Spleen (tissue), 11 donors: ENCODE results near the gene ALX4. TPM values are rescaled to one million over a fixed set of nuclear protein-coding genes. Genes with fewer than 3 reads are reported as not detected.

ENCODE experiments used
- DNase-seq: peaks from one replicate; pipeline ENCODE4 v3.0.0-alpha.2; 2020
- H3K27ac ChIP-seq, 8 donors: fragments of 200-600 bp; sonication (generic) in 7 of 8; 1 replicate in 4 of 8; 2 replicates in 4 of 8; pipeline versions ENCODE4 v1.5.0 to v1.8.0; 2016 to 2021; ENCODE audit warnings: inconsistent platforms in 4 of 8, mild to moderate bottlenecking in 4 of 8, moderate library complexity in 1 of 8
- H3K27me3 ChIP-seq, 7 donors: fragments of 200-600 bp; sonication (generic) in 6 of 7; replicated peaks in 1 of 7; 1 replicate in 4 of 7; 2 replicates in 3 of 7; pipeline versions ENCODE4 v1.5.0 to v1.8.0; 2016 to 2021; ENCODE audit warnings: inconsistent platforms in 3 of 7, mild to moderate bottlenecking in 1 of 7
- H3K36me3 ChIP-seq, 6 donors: fragments of 200-600 bp; sonication (generic) in 5 of 6; 1 replicate in 4 of 6; 2 replicates in 2 of 6; pipeline versions ENCODE4 v1.5.0 to v1.8.0; 2016 to 2021; ENCODE audit warnings: inconsistent platforms in 2 of 6
- H3K4me1 ChIP-seq, 6 donors: fragments of 200-600 bp; sonication (generic) in 5 of 6; 1 replicate in 3 of 6; 2 replicates in 3 of 6; pipeline versions ENCODE4 v1.5.0 to v1.8.0; 2016 to 2021; ENCODE audit warnings: inconsistent platforms in 3 of 6
- H3K4me3 ChIP-seq, 8 donors: fragments of 200-600 bp; sonication (generic) in 7 of 8; 1 replicate in 4 of 8; 2 replicates in 4 of 8; pipeline versions ENCODE4 v1.5.0 to v1.8.0; 2016 to 2021; ENCODE audit warnings: inconsistent platforms in 4 of 8, mild to moderate bottlenecking in 4 of 8, moderate library complexity in 2 of 8
- H3K9me3 ChIP-seq, 8 donors: fragments of 200-600 bp; sonication (generic) in 7 of 8; 1 replicate in 4 of 8; 2 replicates in 4 of 8; pipeline versions ENCODE4 v1.5.0 to v1.8.0; 2016 to 2021; ENCODE audit warnings: inconsistent platforms in 4 of 8
- POLR2A ChIP-seq, 3 donors: fragments of 450-650 bp; IDR thresholded peaks; one replicate each; pipeline ENCODE4 v1.5.1; 2017; ENCODE audit warnings: antibody characterized with exemption in 3 of 3, mild to moderate bottlenecking in 1 of 3
- POLR2AphosphoS5 ChIP-seq, 3 donors: sonication (generic); formaldehyde crosslinking; IDR thresholded peaks; one replicate each; pipeline ENCODE4 v1.5.1; 2017; ENCODE audit warnings: antibody characterized with exemption in 3 of 3
- WGBS, 5 donors: extraction: QIAGEN DNeasy Blood & Tissue Kit in 3 of 5; methylation state at CpG; one replicate each; pipeline versions ENCODE4 v1.1.5 to v1.1.7; 2013 to 2018; 5-methylcytosine and 5-hydroxymethylcytosine counted together
- intact Hi-C: fragments of 100-400 bp; cut with DNase I; formaldehyde crosslinking; loops from one replicate; pipeline ENCODE4 v1.15.0; 2023; ENCODE audit warnings: low total_unique reads
- polyA plus RNA-seq, 3 donors: library from polyadenylated mRNA; stranded (reverse); fragments of 200-250 nt; gene quantifications; one replicate each; pipeline ENCODE4 v1.2.1, GENCODE V29; 2013
- total RNA-seq, 7 donors: library from RNA; depleted of rRNA in 3 of 7; stranded (reverse); fragments of >200 nt in 3 of 7; fragmentation: NEBNext Ultra II Directional in 4 of 7; extraction: Animal tissue kit (Norgen Biotek cat#: 25700) in 4 of 7; gene quantifications; one replicate each; pipeline versions ENCODE4 v1.1.0 to v1.2.1, GENCODE V29; 2016 to 2021
- TF ChIP-seq, protein P1 (sequence below), 11 experiments: fragments of 200-600 bp in 7 of 11; fragments of 450-650 bp in 4 of 11; sonication (generic) in 4 of 11; IDR thresholded peaks in 8 of 11; conservative IDR thresholded peaks in 3 of 11; 1 replicate in 7 of 11; 2 replicates in 4 of 11; pipeline versions ENCODE4 v1.4.0 to v1.8.0; 2016 to 2021; ENCODE audit warnings: antibody characterized with exemption in 11 of 11, inconsistent platforms in 4 of 11, mild to moderate bottlenecking in 1 of 11
- donor health status: healthy with polysubstance abuse.
- donor health status: DM: no; HTN: no; CAD: no; lungs with moderate emphysema.
- donor health status: DM: no; HTN: no; CAD: no.
- donor health status: Bipolar disorder and iron deficiency.
- donor health status: healthy.
- donor health status: DM: no; HTN: no; CAD: no.
- donor health status: DM: yes; HTN: yes; CAD: no.

Gene ALX4
- total and polyA plus RNA-seq, 10 donors: 0.11 TPM; not detected in 9

DNA sequence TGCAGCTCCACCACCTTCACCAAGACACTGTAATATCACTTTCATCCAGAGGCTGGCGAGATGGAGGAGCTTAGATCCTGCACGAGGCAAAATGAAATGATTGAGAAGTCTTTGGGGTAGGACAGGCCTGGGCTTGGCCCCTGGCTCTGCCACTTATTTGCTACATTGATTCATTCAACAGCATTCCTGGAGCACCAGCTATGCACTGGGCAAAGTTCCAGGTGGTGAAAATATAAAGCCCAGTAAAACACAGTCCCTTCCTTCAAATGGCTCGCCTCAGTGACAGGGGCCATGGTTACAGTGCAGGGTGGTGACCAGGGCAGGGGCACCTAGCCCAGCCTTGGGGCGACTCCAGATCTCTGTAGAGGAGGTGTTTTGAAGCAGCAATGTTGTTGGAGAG lies 19.7 kb downstream of the ALX4 start:
- no peaks in the 10 kb centered on the region for H3K36me3 ChIP-seq
- H3K27ac ChIP-seq: no peak overlapping the region
- 68 to 90% (median 79%) methylated on average over 4 of the region's 4 CpGs for WGBS, 5 donors
- H3K27me3 ChIP-seq: peaks cover 0 to 40% (median 0%) of the 10 kb centered on the region in 7 donors
- no peak overlapping the region for H3K4me3 ChIP-seq
- no peaks in the 10 kb centered on the region for H3K4me1 ChIP-seq
- H3K9me3 ChIP-seq: no peaks in the 10 kb centered on the region
- TF ChIP-seq POLR2AphosphoS5 (IDR thresholded peaks at IDR 0.05): no peak
- no peak for TF ChIP-seq POLR2A (IDR thresholded peaks at IDR 0.05)
- TF ChIP-seq, protein P1, sequence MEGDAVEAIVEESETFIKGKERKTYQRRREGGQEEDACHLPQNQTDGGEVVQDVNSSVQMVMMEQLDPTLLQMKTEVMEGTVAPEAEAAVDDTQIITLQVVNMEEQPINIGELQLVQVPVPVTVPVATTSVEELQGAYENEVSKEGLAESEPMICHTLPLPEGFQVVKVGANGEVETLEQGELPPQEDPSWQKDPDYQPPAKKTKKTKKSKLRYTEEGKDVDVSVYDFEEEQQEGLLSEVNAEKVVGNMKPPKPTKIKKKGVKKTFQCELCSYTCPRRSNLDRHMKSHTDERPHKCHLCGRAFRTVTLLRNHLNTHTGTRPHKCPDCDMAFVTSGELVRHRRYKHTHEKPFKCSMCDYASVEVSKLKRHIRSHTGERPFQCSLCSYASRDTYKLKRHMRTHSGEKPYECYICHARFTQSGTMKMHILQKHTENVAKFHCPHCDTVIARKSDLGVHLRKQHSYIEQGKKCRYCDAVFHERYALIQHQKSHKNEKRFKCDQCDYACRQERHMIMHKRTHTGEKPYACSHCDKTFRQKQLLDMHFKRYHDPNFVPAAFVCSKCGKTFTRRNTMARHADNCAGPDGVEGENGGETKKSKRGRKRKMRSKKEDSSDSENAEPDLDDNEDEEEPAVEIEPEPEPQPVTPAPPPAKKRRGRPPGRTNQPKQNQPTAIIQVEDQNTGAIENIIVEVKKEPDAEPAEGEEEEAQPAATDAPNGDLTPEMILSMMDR (IDR thresholded peaks at IDR 0.05 in 8 of 11, conservative IDR thresholded peaks at IDR 0.05 in 3 of 11): no peak
- intact Hi-C loops: no loop called here
- DNase-seq: no peak

DNA sequence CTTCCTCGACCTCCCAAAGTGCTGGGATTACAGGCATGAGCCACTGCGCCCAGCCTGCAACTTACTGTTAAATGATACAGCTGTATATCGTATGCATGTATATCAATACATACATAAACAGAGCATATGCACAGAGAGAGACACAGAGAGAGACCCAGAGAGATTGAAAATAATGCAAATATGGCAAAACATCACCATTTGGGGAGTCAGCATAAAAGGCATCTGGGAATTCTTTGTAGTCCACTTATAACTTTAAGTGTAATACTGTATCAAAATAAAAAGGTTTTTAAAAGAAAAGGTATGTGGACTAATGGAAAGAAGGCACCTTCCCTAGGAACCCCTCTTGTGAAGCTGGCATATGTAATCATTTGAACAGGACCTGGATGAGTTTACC lies 21.8 kb downstream of the ALX4 start:
- no peaks in the 10 kb centered on the region for H3K9me3 ChIP-seq
- intact Hi-C loops: loop anchor here (5.0 kb wide), 1 partner anchor 249 kb away; no protein-coding TSS in a partner anchor
- WGBS, 5 donors: 79 to 89% (median 88%) methylated on average over 3 of the region's 3 CpGs

DNA sequence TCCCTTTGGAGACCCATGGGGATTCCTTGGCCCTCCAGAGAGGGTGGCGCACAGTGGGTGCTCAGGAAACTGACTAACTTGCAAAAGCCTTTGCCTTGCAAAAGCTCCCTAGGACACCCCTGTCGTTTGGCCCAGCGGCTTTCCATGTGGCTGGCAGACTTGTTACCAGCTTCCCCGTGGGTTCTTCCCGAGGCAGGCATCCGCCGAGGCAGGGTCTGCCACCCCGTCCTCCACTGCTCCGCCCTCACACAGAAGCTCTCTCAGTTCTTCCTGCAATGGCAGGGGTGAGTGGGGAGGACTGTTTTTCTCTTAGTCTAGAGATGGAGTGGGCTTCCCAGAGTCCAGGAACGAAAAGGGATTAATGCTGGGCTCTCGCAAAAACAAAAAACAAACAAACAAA lies 23.0 kb downstream of the ALX4 start:
- TF ChIP-seq, protein P1 (IDR thresholded peaks at IDR 0.05 in 8 of 11, conservative IDR thresholded peaks at IDR 0.05 in 3 of 11): no peak
- TF ChIP-seq POLR2A (IDR thresholded peaks at IDR 0.05) (no peak), POLR2AphosphoS5 (IDR thresholded peaks at IDR 0.05) (no peak)
- intact Hi-C loops: loop anchor here (5.0 kb wide), 1 partner anchor 250 kb away; no protein-coding TSS in a partner anchor
- WGBS, 5 donors: 80 to 87% (median 85%) methylated on average over 11 of the region's 11 CpGs
- Histone ChIP-seq H3K4me3 (no peak overlapping the region), H3K36me3 (no peaks in the 10 kb centered on the region), H3K27me3 (peaks cover 0 to 22% (median 0%) of the 10 kb centered on the region in 7 donors), H3K4me1 (no peaks in the 10 kb centered on the region), H3K27ac (no peak overlapping the region), H3K9me3 (no peaks in the 10 kb centered on the region)
- no peak for DNase-seq

More for the DNA sequence above, 21.8 kb downstream of the ALX4 start:
- TF ChIP-seq, protein P1 (IDR thresholded peaks at IDR 0.05 in 8 of 11, conservative IDR thresholded peaks at IDR 0.05 in 3 of 11): no peak
- TF ChIP-seq POLR2A (IDR thresholded peaks at IDR 0.05): no peak
- no peak for TF ChIP-seq POLR2AphosphoS5 (IDR thresholded peaks at IDR 0.05)
- no peaks in the 10 kb centered on the region for H3K36me3 ChIP-seq
- H3K4me1 ChIP-seq: no peaks in the 10 kb centered on the region
- no peak for DNase-seq
- H3K4me3 ChIP-seq: no peak overlapping the region
- H3K27ac ChIP-seq: no peak overlapping the region
- peaks cover 0 to 23% (median 0%) of the 10 kb centered on the region in 7 donors for H3K27me3 ChIP-seq

DNA sequence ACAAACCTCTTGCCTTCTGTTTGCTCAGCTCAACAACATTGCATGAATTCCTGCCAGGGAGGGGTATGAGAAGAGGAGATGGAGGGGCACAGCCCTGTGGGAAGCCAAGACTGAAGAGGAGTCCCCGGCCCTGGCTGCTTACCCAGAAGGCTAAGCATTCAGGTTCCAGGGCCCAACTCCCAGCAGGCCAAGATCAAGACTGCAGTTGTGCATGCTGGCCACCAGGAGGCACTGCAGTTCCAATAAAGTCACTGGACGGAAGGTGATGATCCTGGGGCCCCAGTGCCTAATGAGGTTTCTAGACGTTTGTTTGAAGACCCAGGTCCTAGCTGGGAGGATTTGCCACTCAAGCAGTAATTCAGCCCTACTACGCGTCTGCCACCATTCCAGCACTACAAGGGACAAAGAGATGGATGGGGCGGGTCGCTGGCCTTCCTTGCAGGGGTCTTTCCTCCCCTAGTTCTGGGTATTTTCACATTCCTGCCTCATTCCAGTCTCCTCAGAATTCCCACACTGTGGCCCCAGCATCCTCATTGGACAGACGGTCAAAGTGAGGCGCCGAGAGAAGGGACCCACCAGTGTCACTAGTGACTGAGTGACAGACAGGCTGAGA lies 23.6 kb downstream of the ALX4 start:
- Histone ChIP-seq H3K27me3 (peaks cover 0 to 18% (median 0%) of the 10 kb centered on the region in 7 donors), H3K4me3 (no peak overlapping the region), H3K9me3 (no peaks in the 10 kb centered on the region), H3K36me3 (no peaks in the 10 kb centered on the region), H3K27ac (no peak overlapping the region), H3K4me1 (no peaks in the 10 kb centered on the region)
- TF ChIP-seq POLR2AphosphoS5 (IDR thresholded peaks at IDR 0.05): no peak
- TF ChIP-seq, protein P1 (IDR thresholded peaks at IDR 0.05 in 8 of 11, conservative IDR thresholded peaks at IDR 0.05 in 3 of 11): peak; percentile 82 to 97 (median 94)
- no peak for TF ChIP-seq POLR2A (IDR thresholded peaks at IDR 0.05)
- peak; percentile 87 for DNase-seq
- 58 to 68% (median 59%) methylated on average over 9 to 10 of the region's 10 CpGs for WGBS, 5 donors
- intact Hi-C loops: loop anchor here (5.0 kb wide), 1 partner anchor 251 kb away; no protein-coding TSS in a partner anchor
